Activated CD8-positive, alpha-beta T cell treated with anti-CD3 and anti-CD28 coated beads, Interleukin-2, amount 10 ng/mL, durations not matched to agents 7 days and 5 days (primary cell): ENCODE results near the gene USP43. TPM values are rescaled to one million over a fixed set of nuclear protein-coding genes. Genes with fewer than 3 reads are reported as not detected.

Source experiments
- ATAC-seq: fragments of 150-1000 bp; cut with Tn5 transposase; one replicate; pipeline ENCODE4 v1.10.0; 2021; ENCODE audit warnings: moderate library complexity
- CTCF ChIA-PET: fragments of 350-600 bp; sonication (Branson Sonifier 250); formaldehyde crosslinking; loops from one replicate; lab custom pipeline; 2021; ENCODE audit warnings: antibody characterized with exemption; lab: Charles Lee
- POLR2A ChIA-PET: fragments of 350-600 bp; sonication (Branson Sonifier 250); formaldehyde crosslinking; loops from one replicate; lab custom pipeline; 2021; ENCODE audit warnings: antibody characterized with exemption; lab: Charles Lee
- DNase-seq: peaks from one replicate; pipeline ENCODE4 v3.0.0-alpha.2; 2020
- H3K27ac Mint-ChIP-seq: one replicate; pipeline ENCODE4 v1.8.0; 2021; ENCODE audit warnings: mild to moderate bottlenecking, mixed read lengths
- H3K27me3 Mint-ChIP-seq: one replicate; pipeline ENCODE4 v1.8.0; 2021; ENCODE audit warnings: low read depth, mixed read lengths
- H3K36me3 Mint-ChIP-seq: one replicate; pipeline ENCODE4 v1.8.0; 2021; ENCODE audit warnings: low read depth, mixed read lengths
- H3K4me1 Mint-ChIP-seq: one replicate; pipeline ENCODE4 v1.8.0; 2021; ENCODE audit warnings: low read depth, mixed read lengths
- H3K4me3 Mint-ChIP-seq: one replicate; pipeline ENCODE4 v1.8.0; 2021; ENCODE audit warnings: mild to moderate bottlenecking, mixed read lengths
- H3K9me3 Mint-ChIP-seq: one replicate; pipeline ENCODE4 v1.8.0; 2022; ENCODE audit warnings: mixed read lengths; ENCODE audit not compliant: insufficient read depth
- total RNA-seq, 2 experiments: library from RNA; stranded (reverse); gene quantifications; one replicate each; pipeline ENCODE4 v1.2.3, GENCODE V29; 2021

USP43 gene
- total RNA-seq, 2 experiments from 2014 or later, result 0.16 to 0.18 TPM

DNA sequence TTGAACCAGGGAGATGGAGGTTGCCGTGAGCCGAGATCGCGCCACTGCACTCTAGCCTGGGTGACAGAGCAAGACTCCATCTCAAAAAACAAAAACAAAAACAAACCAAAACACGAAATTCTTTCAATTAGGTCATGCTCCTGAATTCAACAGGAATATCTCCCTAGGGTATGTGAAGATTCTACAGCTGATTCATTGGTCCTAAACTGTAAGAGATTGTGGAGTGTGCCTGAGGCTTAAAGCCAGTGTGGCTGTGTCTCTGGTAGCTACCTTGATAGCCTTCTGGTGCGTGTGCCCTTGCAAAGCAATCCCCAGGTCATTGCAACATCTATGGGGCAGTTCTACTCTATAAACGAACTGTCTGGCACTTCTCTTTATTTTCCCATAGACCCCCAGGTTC lies 48.4 kb downstream of the USP43 start:
- Mint-ChIP-seq H3K9me3 (no peaks in the 10 kb centered on the region), H3K27ac (no peak overlapping the region), H3K36me3 (no peaks in the 10 kb centered on the region), H3K4me1 (no peaks in the 10 kb centered on the region), H3K27me3 (peaks cover 3% of the 10 kb centered on the region), H3K4me3 (no peak overlapping the region)
- ChIA-PET POLR2A (no interaction called here), CTCF (no interaction called here)
- DNase-seq (no peak), ATAC-seq (no peak)

- CTCF ChIA-PET, result interaction anchor here (1.1 kb wide), 1 partner anchor 119 kb away, joined by 5 read pairs; no protein-coding TSS in a partner anchor
- Mint-ChIP-seq H3K36me3 (no peaks in the 10 kb centered on the region), H3K9me3 (no peaks in the 10 kb centered on the region), H3K27me3 (peaks cover 3% of the 10 kb centered on the region), H3K4me3 (no peak overlapping the region), H3K27ac (no peak overlapping the region), H3K4me1 (no peaks in the 10 kb centered on the region)
- POLR2A ChIA-PET, result no interaction called here
- no peak for DNase-seq
- ATAC-seq, result no peak
These were observed 51.1 kb downstream of the USP43 start for GRCh38 chr17:9696279-9697044.

DNA sequence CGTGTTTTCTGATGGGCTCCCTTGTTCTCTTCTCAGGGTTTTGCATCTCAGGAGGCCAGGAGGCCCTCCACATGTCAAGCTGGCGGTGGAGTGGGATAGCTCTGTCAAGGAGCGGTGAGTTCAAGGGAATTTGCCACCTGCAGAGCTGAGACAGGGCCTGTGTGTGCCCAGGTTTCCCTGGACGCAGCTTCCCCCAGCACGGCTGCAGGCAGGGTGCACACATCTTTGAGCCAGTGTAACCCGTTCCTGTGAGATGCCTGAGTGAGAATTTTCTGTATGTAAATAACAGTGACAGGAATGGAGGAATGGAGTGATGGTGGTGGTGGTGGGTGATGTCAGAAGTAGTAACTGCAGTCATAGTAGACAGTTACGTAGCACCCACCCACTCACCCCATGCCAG lies 54.8 kb downstream of the USP43 start:
- no peaks in the 10 kb centered on the region for H3K9me3 Mint-ChIP-seq
- H3K27ac Mint-ChIP-seq, result no peak overlapping the region
- ATAC-seq, result no peak
- H3K4me3 Mint-ChIP-seq, result no peak overlapping the region
- no peaks in the 10 kb centered on the region for H3K4me1 Mint-ChIP-seq
- ChIA-PET CTCF (no interaction called here), POLR2A (no interaction called here)
- no peak for DNase-seq
- H3K36me3 Mint-ChIP-seq, result no peaks in the 10 kb centered on the region
- peaks cover 3% of the 10 kb centered on the region for H3K27me3 Mint-ChIP-seq

DNA sequence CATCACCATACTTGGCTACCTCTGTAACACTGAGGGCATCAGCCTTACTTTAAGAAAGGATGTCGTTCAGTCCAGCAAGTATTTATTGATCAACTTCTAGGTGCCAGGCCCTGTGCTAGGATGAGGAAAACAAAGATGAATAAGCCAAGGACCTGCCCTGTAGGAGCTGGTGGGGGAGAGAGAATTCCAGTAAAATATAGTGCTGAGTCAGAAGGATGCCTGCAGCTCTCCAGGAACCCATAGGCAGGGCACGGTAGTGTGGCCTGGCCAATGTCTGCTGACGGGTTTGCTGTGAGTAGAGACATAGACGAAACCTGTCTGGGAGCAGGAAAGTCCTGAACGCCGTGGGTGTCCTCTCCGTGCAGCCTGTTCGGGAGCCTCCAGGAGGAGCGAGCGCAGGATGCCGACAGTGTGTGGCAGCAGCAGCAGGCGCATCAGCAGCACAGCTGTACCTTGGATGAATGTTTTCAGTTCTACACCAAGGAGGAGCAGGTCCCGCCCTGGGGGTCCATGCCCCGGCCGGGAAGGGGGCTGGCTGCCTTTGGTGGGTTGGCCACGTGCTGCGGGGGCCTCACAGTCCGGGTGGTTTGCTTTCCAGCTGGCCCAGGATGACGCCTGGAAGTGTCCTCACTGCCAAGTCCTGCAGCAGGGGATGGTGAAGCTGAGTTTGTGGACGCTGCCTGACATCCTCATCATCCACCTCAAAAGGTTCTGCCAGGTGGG lies 55.6 kb downstream of the USP43 start:
- Mint-ChIP-seq H3K9me3 (no peaks in the 10 kb centered on the region), H3K27ac (no peak overlapping the region), H3K27me3 (peaks cover under 1% of the 10 kb centered on the region), H3K4me1 (no peaks in the 10 kb centered on the region), H3K36me3 (no peaks in the 10 kb centered on the region), H3K4me3 (no peak overlapping the region)
- ChIA-PET CTCF (no interaction called here), POLR2A (no interaction called here)
- DNase-seq (no peak), ATAC-seq (no peak)

DNA sequence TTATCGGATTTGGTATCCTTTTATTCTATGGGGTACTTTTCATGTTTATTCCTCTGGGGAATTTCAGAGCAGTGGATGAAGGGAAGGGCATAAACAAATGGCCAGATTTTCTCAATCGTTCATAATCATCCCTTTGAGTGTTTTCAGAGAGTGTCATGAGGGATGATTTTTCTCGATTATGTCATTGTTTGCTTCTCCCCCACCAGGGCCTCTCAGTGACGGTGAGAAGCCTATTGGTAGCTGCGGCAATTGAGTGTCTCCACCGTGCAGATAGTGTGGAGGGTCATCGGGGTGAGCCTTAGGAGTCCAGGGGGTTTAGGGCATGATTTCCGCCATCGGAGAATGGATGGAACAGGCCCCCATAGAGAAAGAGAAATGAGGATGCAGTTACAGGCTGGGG lies 57.2 kb downstream of the USP43 start:
- Mint-ChIP-seq H3K27me3 (no peaks in the 10 kb centered on the region), H3K27ac (no peak overlapping the region), H3K9me3 (no peaks in the 10 kb centered on the region), H3K4me1 (no peaks in the 10 kb centered on the region), H3K4me3 (no peak overlapping the region), H3K36me3 (no peaks in the 10 kb centered on the region)
- ATAC-seq (no peak), DNase-seq (no peak)
- CTCF ChIA-PET, result no interaction called here
- POLR2A ChIA-PET, result no interaction called here

- Mint-ChIP-seq H3K27me3 (no peaks in the 10 kb centered on the region), H3K36me3 (no peaks in the 10 kb centered on the region), H3K9me3 (no peaks in the 10 kb centered on the region), H3K4me1 (no peaks in the 10 kb centered on the region), H3K4me3 (no peak overlapping the region), H3K27ac (no peak overlapping the region)
- ATAC-seq (no peak), DNase-seq (no peak)
- ChIA-PET CTCF (no interaction called here), POLR2A (no interaction called here)
These were observed 57.8 kb downstream of the USP43 start for GRCh38 chr17:9702914-9703780.

DNA sequence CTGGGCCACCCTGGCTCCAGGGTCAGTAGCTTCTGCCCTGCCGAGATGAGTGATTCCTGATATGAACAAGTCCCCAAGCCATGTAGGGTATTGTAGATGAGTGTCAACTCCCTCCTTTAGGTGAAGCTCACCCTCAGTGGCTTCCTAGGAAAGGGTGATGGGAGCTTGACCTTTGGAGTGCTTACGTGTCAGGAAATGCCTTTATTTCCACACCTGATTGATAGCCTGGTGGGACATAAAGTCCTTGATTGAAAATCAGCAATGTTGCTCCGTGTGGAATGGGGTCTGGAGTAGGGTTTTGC lies 58.4 kb downstream of the USP43 start:
- H3K27me3 Mint-ChIP-seq, result no peaks in the 10 kb centered on the region

DNA sequence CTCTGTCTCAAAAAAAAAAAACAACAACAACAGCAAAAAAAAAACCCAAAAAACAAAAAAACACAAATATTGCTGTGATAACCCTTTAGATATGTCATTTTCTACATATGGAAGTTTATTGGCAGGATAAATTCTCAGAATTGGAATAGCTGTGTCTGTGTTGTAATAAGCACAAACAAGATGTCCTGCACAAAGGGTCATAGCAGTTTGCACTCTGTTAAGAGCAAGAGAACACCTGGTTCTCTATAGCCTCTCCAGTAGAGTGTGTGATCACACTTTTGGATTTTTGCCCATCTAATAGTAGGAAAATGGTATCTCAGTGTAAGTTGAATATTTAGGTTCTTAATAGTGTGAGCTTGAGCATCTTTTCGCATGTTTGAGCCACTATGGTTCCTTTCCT lies 60.4 kb downstream of the USP43 start:
- H3K9me3 Mint-ChIP-seq, result no peaks in the 10 kb centered on the region
- H3K27me3 Mint-ChIP-seq, result no peaks in the 10 kb centered on the region
- no peak overlapping the region for H3K4me3 Mint-ChIP-seq
- no peak overlapping the region for H3K27ac Mint-ChIP-seq
- H3K36me3 Mint-ChIP-seq, result no peaks in the 10 kb centered on the region
- DNase-seq (no peak), ATAC-seq (no peak)
- ChIA-PET CTCF (no interaction called here), POLR2A (no interaction called here)
- no peaks in the 10 kb centered on the region for H3K4me1 Mint-ChIP-seq

More for the DNA sequence above, 58.4 kb downstream of the USP43 start:
- DNase-seq, result no peak
- Mint-ChIP-seq H3K9me3 (no peaks in the 10 kb centered on the region), H3K4me1 (no peaks in the 10 kb centered on the region), H3K4me3 (no peak overlapping the region), H3K27ac (no peak overlapping the region), H3K36me3 (no peaks in the 10 kb centered on the region)
- no peak for ATAC-seq
- CTCF ChIA-PET, result no interaction called here
- POLR2A ChIA-PET, result no interaction called here

DNA sequence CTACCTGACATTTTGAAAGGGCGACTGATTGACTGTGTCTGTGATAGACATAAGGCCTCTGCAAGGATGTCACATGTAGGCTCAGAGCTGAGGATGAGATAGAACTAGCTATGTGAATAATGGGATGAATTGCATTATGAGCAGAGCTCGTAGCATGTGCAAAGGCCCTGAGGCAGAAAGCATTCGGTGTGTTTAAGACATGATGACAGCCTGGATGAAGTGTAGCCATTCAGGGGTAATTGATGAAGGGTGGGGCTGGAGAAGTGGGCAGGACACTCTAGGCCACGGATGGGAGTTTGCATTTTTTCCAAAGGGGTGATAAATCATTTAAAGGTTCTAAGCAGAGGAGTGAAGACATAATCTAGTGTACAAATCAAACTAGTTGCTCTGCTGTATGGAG lies 62.6 kb downstream of the USP43 start:
- no peak overlapping the region for H3K27ac Mint-ChIP-seq
- DNase-seq, result no peak
- H3K4me3 Mint-ChIP-seq, result no peak overlapping the region
- no peaks in the 10 kb centered on the region for H3K27me3 Mint-ChIP-seq
- ChIA-PET POLR2A (no interaction called here), CTCF (no interaction called here)
- ATAC-seq, result no peak
- H3K36me3 Mint-ChIP-seq, result no peaks in the 10 kb centered on the region
- no peaks in the 10 kb centered on the region for H3K4me1 Mint-ChIP-seq
- H3K9me3 Mint-ChIP-seq, result no peaks in the 10 kb centered on the region

- H3K36me3 Mint-ChIP-seq, result no peaks in the 10 kb centered on the region
- ATAC-seq (no peak), DNase-seq (no peak)
- H3K27me3 Mint-ChIP-seq, result no peaks in the 10 kb centered on the region
- no peak overlapping the region for H3K27ac Mint-ChIP-seq
- H3K4me1 Mint-ChIP-seq, result no peaks in the 10 kb centered on the region
- ChIA-PET POLR2A (no interaction called here), CTCF (no interaction called here)
- no peak overlapping the region for H3K4me3 Mint-ChIP-seq
- no peaks in the 10 kb centered on the region for H3K9me3 Mint-ChIP-seq
These were observed 69.5 kb downstream of the USP43 start for GRCh38 chr17:9714801-9715200.

GRCh38 chr17:9715503-9716016 lies 70.2 kb downstream of the USP43 start:
- CTCF ChIA-PET, result no interaction called here
- Mint-ChIP-seq H3K36me3 (no peaks in the 10 kb centered on the region), H3K4me3 (no peak overlapping the region), H3K4me1 (no peaks in the 10 kb centered on the region), H3K27ac (no peak overlapping the region), H3K27me3 (no peaks in the 10 kb centered on the region), H3K9me3 (no peaks in the 10 kb centered on the region)
- ATAC-seq (no peak), DNase-seq (no peak)
- POLR2A ChIA-PET, result no interaction called here

DNA sequence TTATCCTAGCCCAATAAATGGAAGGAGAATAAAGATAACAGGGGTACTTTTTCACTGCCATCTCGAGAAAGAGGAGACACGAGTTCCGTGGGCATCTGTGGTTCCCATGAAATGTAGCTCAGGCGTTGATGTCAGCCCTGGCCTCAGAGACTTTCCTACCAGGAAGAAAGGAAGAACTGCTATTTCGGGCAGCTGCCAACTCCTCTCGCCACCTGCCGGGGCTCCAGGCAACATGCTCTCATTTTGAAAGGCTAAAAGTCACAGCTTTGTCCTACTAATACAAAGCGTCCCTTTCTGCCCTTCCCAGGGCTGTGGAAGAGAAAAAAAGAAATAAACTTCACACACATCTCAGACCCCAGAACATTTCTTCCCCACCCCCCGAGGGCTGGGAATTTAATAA lies 80.3 kb downstream of the USP43 start:
- ATAC-seq, result no peak
- no peak overlapping the region for H3K27ac Mint-ChIP-seq
- H3K9me3 Mint-ChIP-seq, result no peaks in the 10 kb centered on the region
- no peak for DNase-seq
- H3K4me1 Mint-ChIP-seq, result no peaks in the 10 kb centered on the region
- H3K4me3 Mint-ChIP-seq, result no peak overlapping the region
- ChIA-PET POLR2A (no interaction called here), CTCF (no interaction called here)
- no peaks in the 10 kb centered on the region for H3K36me3 Mint-ChIP-seq
- H3K27me3 Mint-ChIP-seq, result no peaks in the 10 kb centered on the region
